Body of pancreas (tissue), 4 donors: ENCODE results near the gene GMDS.

Experiments used
- CTCF ChIP-seq, 7 experiments: fragments of 450-650 bp in 4 of 7; fragments of 200-600 bp in 3 of 7; sonication (generic) in 3 of 7; IDR thresholded peaks; one replicate each; pipeline ENCODE4 v1.5.1; 2016 to 2019; ENCODE audit warnings: antibody characterized with exemption in 7 of 7
- POLR2A ChIP-seq, 3 donors: fragments of 450-650 bp; IDR thresholded peaks; one replicate each; pipeline ENCODE4 v1.6.1; 2016; ENCODE audit warnings: antibody characterized with exemption in 3 of 3, mild to moderate bottlenecking in 2 of 3

- no peak for TF ChIP-seq CTCF (IDR thresholded peaks at IDR 0.05)
- no peak for TF ChIP-seq POLR2A (IDR thresholded peaks at IDR 0.05)
Measured at GRCh38 chr6:1825277-1825676, 420.1 kb downstream of the GMDS start.
